Measurements from ENCODE around the gene TCF3. TPM values are rescaled to one million over a fixed set of nuclear protein-coding genes. Genes with fewer than 3 reads are reported as not detected.
A peak's percentile ranks its signal among the peaks of the same experiment; 100 is the strongest.

TCF3 gene
- total RNA-seq, 1 experiment from 2014 or later, result 208 TPM

DNA sequence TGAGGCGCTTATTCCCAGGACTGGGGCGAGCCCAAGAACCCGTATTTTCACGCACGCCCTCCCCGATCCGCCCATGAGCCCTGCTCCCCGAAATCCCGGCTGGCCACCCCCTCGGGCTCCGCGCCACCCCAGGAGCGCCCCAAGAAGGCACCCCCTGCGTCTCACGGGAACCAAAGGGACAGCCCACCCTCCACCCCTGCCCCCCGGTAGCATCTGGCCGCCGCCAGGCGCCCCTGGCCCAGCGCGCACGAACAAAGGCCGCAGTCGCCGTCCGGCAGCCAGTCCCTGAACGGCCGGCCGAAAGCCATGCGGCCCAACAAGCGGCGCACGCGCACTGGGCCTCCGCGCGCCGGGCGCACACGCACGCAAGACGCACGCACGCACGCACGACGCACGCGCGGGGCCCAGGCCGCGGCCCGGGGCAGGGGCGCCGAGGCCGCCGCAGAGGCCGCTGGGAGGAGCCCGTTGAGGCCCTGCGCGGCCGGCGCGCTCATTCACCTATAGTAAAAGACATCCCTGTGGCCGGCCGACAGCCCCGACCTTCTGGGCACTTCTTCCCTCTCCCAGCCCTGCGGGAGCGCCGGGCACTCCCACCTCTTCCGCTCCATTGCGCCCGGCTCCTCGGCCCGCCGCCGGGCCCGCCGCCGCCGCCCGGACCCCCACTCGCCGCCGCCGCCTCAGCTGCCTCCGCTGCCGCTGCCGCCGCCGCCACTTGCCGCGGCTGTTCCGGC is 60.2 kb downstream of the TCF3 start:
- peak overlapping the region; percentile 90 for H3K4me2 ChIP-seq (ENCODE audit: low read length)
- H3K9me3 ChIP-seq (ENCODE audit: control insufficient read depth in 1 of 2, insufficient read depth in 1 of 2, low read depth in 1 of 2, low read length in 2 of 2), result no peaks in the 10 kb centered on the region
- ChIA-PET RAD21 (ENCODE audit: low non-redundant PET in 1 of 2, low total read pairs in 2 of 2, uncharacterized antibody in 2 of 2, unreplicated experiment in 2 of 2) (no interaction called here), POLR2A (interaction anchor here (1.0 kb wide), 1 partner anchor 10 kb away, joined by 3 read pairs; no protein-coding TSS in a partner anchor), CTCF (interaction anchor here (1.1 to 1.4 kb wide), 4 partner anchors 15 to 245 kb away, joined by 3 to 5 read pairs (median 4); no protein-coding TSS in a partner anchor)
- peak overlapping the region; percentile 87 to 96 for H3K4me3 ChIP-seq (replicated peaks in 1 of 2; ENCODE audit: low read depth in 1 of 2, low read length in 2 of 2)
- no peaks in the 10 kb centered on the region for H3K9me2 ChIP-seq (ENCODE audit: insufficient read depth)
- H3K79me2 ChIP-seq (ENCODE audit: insufficient read depth, low read length), result peaks cover 48% of the 10 kb centered on the region
- H4K20me1 ChIP-seq (ENCODE audit: insufficient read depth), result no peaks in the 10 kb centered on the region
- ATAC-seq (peak; percentile 81), DNase-seq (ENCODE audit: low read depth, low spot score) (peak; percentile 72)
- H3K27me3 ChIP-seq (ENCODE audit: insufficient read depth, low read length), result no peaks in the 10 kb centered on the region
- intact Hi-C loops (cut with micrococcal nuclease), result no loop called here
- no TSS peak for BruUV-seq (replicated peaks)
- peaks cover 26 to 51% of the 10 kb centered on the region in 2 experiments for H3K4me1 ChIP-seq (ENCODE audit: control insufficient read depth in 1 of 2, insufficient read depth in 2 of 2, low read length in 2 of 2)
- H3K36me3 ChIP-seq (ENCODE audit: control insufficient read depth in 1 of 2, insufficient read depth in 2 of 2, low read length in 2 of 2), result peaks cover 6 to 11% of the 10 kb centered on the region in 2 experiments; a peak in 3 of 4 replicates
- H3K9ac ChIP-seq (ENCODE audit: low read length), result peak overlapping the region; percentile 98
- no peak overlapping the region for H2AFZ ChIP-seq (ENCODE audit: low read depth, low read length, poor library complexity, severe bottlenecking)
- H3K27ac ChIP-seq (ENCODE audit: low read depth, low read length), result peak overlapping the region; percentile 100
- no peak; the same call in 1 of the 2 replicates for TF ChIP-seq JUND (IDR thresholded peaks at IDR 0.05)
- no peak for TF ChIP-seq EZH2 (IDR thresholded peaks at IDR 0.05)
- TF ChIP-seq, protein P1, sequence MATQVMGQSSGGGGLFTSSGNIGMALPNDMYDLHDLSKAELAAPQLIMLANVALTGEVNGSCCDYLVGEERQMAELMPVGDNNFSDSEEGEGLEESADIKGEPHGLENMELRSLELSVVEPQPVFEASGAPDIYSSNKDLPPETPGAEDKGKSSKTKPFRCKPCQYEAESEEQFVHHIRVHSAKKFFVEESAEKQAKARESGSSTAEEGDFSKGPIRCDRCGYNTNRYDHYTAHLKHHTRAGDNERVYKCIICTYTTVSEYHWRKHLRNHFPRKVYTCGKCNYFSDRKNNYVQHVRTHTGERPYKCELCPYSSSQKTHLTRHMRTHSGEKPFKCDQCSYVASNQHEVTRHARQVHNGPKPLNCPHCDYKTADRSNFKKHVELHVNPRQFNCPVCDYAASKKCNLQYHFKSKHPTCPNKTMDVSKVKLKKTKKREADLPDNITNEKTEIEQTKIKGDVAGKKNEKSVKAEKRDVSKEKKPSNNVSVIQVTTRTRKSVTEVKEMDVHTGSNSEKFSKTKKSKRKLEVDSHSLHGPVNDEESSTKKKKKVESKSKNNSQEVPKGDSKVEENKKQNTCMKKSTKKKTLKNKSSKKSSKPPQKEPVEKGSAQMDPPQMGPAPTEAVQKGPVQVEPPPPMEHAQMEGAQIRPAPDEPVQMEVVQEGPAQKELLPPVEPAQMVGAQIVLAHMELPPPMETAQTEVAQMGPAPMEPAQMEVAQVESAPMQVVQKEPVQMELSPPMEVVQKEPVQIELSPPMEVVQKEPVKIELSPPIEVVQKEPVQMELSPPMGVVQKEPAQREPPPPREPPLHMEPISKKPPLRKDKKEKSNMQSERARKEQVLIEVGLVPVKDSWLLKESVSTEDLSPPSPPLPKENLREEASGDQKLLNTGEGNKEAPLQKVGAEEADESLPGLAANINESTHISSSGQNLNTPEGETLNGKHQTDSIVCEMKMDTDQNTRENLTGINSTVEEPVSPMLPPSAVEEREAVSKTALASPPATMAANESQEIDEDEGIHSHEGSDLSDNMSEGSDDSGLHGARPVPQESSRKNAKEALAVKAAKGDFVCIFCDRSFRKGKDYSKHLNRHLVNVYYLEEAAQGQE (IDR thresholded peaks at IDR 0.05; ENCODE audit: low read depth), result no peak
- peak; percentile 91 for TF ChIP-seq SIN3A (IDR thresholded peaks at IDR 0.05; ENCODE audit: low read depth)
- TF ChIP-seq, protein P2, sequence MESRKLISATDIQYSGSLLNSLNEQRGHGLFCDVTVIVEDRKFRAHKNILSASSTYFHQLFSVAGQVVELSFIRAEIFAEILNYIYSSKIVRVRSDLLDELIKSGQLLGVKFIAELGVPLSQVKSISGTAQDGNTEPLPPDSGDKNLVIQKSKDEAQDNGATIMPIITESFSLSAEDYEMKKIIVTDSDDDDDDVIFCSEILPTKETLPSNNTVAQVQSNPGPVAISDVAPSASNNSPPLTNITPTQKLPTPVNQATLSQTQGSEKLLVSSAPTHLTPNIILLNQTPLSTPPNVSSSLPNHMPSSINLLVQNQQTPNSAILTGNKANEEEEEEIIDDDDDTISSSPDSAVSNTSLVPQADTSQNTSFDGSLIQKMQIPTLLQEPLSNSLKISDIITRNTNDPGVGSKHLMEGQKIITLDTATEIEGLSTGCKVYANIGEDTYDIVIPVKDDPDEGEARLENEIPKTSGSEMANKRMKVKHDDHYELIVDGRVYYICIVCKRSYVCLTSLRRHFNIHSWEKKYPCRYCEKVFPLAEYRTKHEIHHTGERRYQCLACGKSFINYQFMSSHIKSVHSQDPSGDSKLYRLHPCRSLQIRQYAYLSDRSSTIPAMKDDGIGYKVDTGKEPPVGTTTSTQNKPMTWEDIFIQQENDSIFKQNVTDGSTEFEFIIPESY (IDR thresholded peaks at IDR 0.05; ENCODE audit: extremely low read depth, insufficient replicate concordance, low read length), result peak; percentile 66
- no peak for TF ChIP-seq ZNF274 (IDR thresholded peaks at IDR 0.05; ENCODE audit: low read depth, low read length)
- TF ChIP-seq TCF7L2 (IDR thresholded peaks at IDR 0.05; ENCODE audit: borderline replicate concordance, extremely low read depth, insufficient read depth, insufficient read length), result peak; percentile 38
- no peak for TF ChIP-seq CEBPB (IDR thresholded peaks at IDR 0.05; ENCODE audit: low read depth)
- TF ChIP-seq, protein P3, sequence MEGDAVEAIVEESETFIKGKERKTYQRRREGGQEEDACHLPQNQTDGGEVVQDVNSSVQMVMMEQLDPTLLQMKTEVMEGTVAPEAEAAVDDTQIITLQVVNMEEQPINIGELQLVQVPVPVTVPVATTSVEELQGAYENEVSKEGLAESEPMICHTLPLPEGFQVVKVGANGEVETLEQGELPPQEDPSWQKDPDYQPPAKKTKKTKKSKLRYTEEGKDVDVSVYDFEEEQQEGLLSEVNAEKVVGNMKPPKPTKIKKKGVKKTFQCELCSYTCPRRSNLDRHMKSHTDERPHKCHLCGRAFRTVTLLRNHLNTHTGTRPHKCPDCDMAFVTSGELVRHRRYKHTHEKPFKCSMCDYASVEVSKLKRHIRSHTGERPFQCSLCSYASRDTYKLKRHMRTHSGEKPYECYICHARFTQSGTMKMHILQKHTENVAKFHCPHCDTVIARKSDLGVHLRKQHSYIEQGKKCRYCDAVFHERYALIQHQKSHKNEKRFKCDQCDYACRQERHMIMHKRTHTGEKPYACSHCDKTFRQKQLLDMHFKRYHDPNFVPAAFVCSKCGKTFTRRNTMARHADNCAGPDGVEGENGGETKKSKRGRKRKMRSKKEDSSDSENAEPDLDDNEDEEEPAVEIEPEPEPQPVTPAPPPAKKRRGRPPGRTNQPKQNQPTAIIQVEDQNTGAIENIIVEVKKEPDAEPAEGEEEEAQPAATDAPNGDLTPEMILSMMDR (IDR thresholded peaks at IDR 0.05 in 2 of 3, conservative IDR thresholded peaks at IDR 0.05 in 1 of 3; ENCODE audit: borderline replicate concordance in 1 of 3, insufficient read depth in 1 of 3, low read depth in 2 of 3, low read length in 2 of 3), result no peak
- TF ChIP-seq, protein P4, sequence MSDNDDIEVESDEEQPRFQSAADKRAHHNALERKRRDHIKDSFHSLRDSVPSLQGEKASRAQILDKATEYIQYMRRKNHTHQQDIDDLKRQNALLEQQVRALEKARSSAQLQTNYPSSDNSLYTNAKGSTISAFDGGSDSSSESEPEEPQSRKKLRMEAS (IDR thresholded peaks at IDR 0.05), result peak; percentile 98
- TF ChIP-seq YY1 (IDR thresholded peaks at IDR 0.05; ENCODE audit: extremely low read depth, insufficient replicate concordance, low read depth, low read length), result peak; percentile 74
- TF ChIP-seq ELF1 (IDR thresholded peaks at IDR 0.05; ENCODE audit: borderline replicate concordance, low read depth), result no peak
- peak; percentile 96 for TF ChIP-seq ZFX (IDR thresholded peaks at IDR 0.05)
- TF ChIP-seq SP1 (IDR thresholded peaks at IDR 0.05; ENCODE audit: low read depth), result no peak
- TF ChIP-seq EGR1 (IDR thresholded peaks at IDR 0.05; ENCODE audit: low read depth), result no peak
- no peak for TF ChIP-seq RAD21 (IDR thresholded peaks at IDR 0.05; ENCODE audit: low read depth)
- peak; percentile 97 for TF ChIP-seq POLR2A (IDR thresholded peaks at IDR 0.05; ENCODE audit: borderline replicate concordance, extremely low read depth, insufficient read depth, insufficient read length)
- TF ChIP-seq, protein P5, sequence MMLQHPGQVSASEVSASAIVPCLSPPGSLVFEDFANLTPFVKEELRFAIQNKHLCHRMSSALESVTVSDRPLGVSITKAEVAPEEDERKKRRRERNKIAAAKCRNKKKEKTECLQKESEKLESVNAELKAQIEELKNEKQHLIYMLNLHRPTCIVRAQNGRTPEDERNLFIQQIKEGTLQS (IDR thresholded peaks at IDR 0.05), result no peak
- TF ChIP-seq SRF (IDR thresholded peaks at IDR 0.05; ENCODE audit: low read depth), result no peak

Data from HCT116 (cell line).